ENCODE data around the gene MITF. TPM values are rescaled to one million over a fixed set of nuclear protein-coding genes. Genes with fewer than 3 reads are reported as not detected.

Gene MITF
- total RNA-seq, 1 donor from 2014 or later: 8.7 TPM

DNA sequence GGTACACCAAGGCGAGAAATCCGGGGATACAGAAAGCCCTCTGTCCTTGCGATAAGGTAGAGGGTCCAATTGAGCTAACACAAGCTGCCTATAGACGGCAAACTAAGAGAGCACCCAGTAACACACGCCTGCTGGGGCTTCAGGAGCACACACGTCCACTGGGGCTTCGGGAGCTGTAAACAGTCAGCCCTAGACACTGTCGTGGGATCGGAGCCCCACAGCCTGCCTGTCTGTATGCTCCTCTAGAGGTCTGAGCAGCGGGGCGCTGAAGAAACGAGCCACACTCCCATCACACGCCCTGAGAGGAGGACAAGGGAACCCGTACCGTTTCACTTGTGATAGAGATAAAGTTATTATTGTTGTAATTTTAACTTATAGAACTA is 260.8 kb downstream of the MITF start:
- no peak for DNase-seq (ENCODE audit: extremely low spot score, unreplicated experiment)
- H3K9me3 Mint-ChIP-seq: no peaks in the 10 kb centered on the region
- peaks cover 36% of the 10 kb centered on the region for H3K4me1 Mint-ChIP-seq (ENCODE audit: unreplicated experiment)
- no peak overlapping the region for H3K27ac Mint-ChIP-seq
- no peaks in the 10 kb centered on the region for H3K27me3 Mint-ChIP-seq
- no peaks in the 10 kb centered on the region for H3K36me3 Mint-ChIP-seq
- no peak for TF ChIP-seq CTCF (conservative IDR thresholded peaks at IDR 0.05)
- no peak overlapping the region for H3K4me3 Mint-ChIP-seq

DNA sequence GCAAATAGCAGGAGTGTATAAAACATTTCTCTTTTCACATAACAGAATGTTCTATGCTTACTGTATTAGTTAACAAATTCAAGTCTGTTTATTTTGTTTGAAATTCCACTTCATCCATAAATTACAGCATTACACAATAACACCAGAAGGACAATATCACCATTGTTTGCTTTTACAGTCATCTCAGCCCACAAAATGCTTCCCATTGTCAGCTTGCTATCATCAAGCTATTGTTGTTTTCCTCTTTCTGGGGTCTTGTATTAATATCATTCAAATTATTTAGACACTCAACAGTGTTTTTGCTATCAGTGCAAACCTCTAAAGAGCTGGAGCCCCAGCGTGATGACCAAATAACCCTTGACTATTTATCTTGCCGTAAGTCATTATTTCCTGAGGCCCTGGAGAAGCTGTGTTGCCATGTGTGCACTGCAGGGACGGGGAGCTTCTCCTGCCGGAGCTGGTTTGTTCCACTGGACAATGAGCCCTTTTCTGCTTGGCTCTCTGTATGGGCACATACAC is 261.4 kb downstream of the MITF start:
- Mint-ChIP-seq H3K27me3 (no peaks in the 10 kb centered on the region), H3K4me3 (no peak overlapping the region), H3K9me3 (no peaks in the 10 kb centered on the region), H3K4me1 (ENCODE audit: unreplicated experiment) (peaks cover 36% of the 10 kb centered on the region), H3K27ac (no peak overlapping the region), H3K36me3 (no peaks in the 10 kb centered on the region)
- TF ChIP-seq CTCF (conservative IDR thresholded peaks at IDR 0.05): no peak
- no peak for DNase-seq (ENCODE audit: extremely low spot score, unreplicated experiment)

GRCh38 chr3:70003119-70003518 is 263.9 kb downstream of the MITF start:
- Mint-ChIP-seq H3K4me1 (ENCODE audit: unreplicated experiment) (peaks cover 24% of the 10 kb centered on the region), H3K27me3 (no peaks in the 10 kb centered on the region), H3K27ac (no peak overlapping the region), H3K36me3 (no peaks in the 10 kb centered on the region), H3K9me3 (no peaks in the 10 kb centered on the region), H3K4me3 (no peak overlapping the region)
- no peak for TF ChIP-seq CTCF (conservative IDR thresholded peaks at IDR 0.05)
- DNase-seq (ENCODE audit: extremely low spot score, unreplicated experiment): no peak

- Mint-ChIP-seq H3K36me3 (no peaks in the 10 kb centered on the region), H3K4me3 (no peak overlapping the region), H3K27me3 (no peaks in the 10 kb centered on the region), H3K4me1 (ENCODE audit: unreplicated experiment) (peaks cover 3% of the 10 kb centered on the region), H3K27ac (no peak overlapping the region), H3K9me3 (no peaks in the 10 kb centered on the region)
- DNase-seq (ENCODE audit: extremely low spot score, unreplicated experiment): no peak
- no peak for TF ChIP-seq CTCF (conservative IDR thresholded peaks at IDR 0.05)
These were observed 266.8 kb downstream of the MITF start for GRCh38 chr3:70006089-70006488.

DNA sequence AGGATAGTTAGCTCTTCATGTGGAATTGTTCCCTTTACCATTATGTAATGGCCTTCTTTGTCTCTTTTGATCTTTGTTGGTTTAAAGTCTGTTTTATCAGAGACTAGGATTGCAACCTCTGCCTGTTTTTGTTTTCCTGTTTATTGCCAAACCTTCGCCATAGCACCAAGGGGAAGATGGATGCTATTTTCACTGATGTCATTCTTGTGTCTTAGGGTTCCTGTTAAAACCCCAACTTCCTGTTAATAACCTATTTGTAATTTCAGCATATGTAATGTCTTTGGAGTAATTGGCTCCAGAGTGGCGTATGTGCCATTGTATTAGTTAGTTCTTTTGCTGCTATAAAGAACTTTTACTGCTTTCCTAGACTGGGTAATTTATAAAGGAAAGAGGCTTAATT is 271.1 kb downstream of the MITF start:
- Mint-ChIP-seq H3K27ac (no peak overlapping the region), H3K4me1 (ENCODE audit: unreplicated experiment) (no peaks in the 10 kb centered on the region), H3K27me3 (peaks cover 3% of the 10 kb centered on the region), H3K36me3 (no peaks in the 10 kb centered on the region), H3K9me3 (no peaks in the 10 kb centered on the region), H3K4me3 (no peak overlapping the region)
- no peak for DNase-seq (ENCODE audit: extremely low spot score, unreplicated experiment)
- TF ChIP-seq CTCF (conservative IDR thresholded peaks at IDR 0.05): no peak

DNA sequence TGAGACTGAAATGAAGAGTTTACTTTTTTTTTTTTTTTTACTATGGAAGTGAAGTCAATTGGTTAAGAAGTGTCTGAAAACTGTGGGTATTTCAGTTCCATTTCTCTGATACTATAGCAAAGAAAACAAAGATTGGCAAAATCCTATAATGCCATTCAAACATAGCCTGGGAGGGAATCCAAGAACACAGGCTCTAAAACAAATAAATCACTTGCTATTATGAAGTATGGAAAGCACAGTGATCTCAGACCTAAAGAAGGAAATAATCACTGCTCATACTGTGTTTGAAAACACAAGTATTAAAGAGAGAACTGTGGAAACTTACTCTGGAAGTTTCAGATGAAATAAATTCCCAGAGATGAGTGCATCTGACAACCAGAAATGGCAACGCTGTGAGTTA is 272.3 kb downstream of the MITF start:
- no peaks in the 10 kb centered on the region for H3K36me3 Mint-ChIP-seq
- no peak for TF ChIP-seq CTCF (conservative IDR thresholded peaks at IDR 0.05)
- no peaks in the 10 kb centered on the region for H3K9me3 Mint-ChIP-seq
- DNase-seq (ENCODE audit: extremely low spot score, unreplicated experiment): no peak
- no peaks in the 10 kb centered on the region for H3K4me1 Mint-ChIP-seq (ENCODE audit: unreplicated experiment)
- no peak overlapping the region for H3K27ac Mint-ChIP-seq
- H3K27me3 Mint-ChIP-seq: peaks cover 3% of the 10 kb centered on the region
- no peak overlapping the region for H3K4me3 Mint-ChIP-seq
